Vagina (tissue), 2 donors: Measurements from ENCODE around the gene MRPL50.

Experiments
- POLR2A ChIP-seq, 2 donors: fragments of 450-650 bp; IDR thresholded peaks; one replicate each; pipeline ENCODE4 v1.6.1; 2017; ENCODE audit warnings: antibody characterized with exemption in 2 of 2, mild to moderate bottlenecking in 2 of 2, moderate library complexity in 2 of 2
- TF ChIP-seq, protein P1 (sequence below), 3 experiments: fragments of 450-650 bp in 2 of 3; fragments of 200-600 bp in 1 of 3; sonication (generic) in 1 of 3; IDR thresholded peaks; one replicate each; pipeline ENCODE4 v1.5.1; 2017 to 2019; ENCODE audit warnings: antibody characterized with exemption in 3 of 3, mild to moderate bottlenecking in 2 of 3, moderate library complexity in 2 of 3

DNA sequence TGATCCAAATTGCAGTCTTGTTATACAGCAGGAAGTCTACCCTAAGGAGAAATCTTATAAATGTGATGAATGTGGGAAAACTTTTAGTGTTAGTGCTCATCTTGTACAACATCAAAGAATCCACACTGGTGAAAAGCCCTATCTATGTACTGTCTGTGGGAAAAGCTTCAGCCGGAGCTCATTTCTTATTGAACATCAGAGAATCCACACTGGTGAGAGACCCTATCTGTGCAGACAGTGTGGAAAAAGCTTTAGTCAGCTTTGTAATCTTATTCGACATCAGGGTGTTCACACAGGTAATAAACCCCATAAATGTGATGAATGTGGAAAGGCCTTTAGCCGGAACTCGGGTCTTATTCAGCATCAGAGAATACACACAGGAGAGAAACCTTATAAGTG, 10.7 kb upstream of the MRPL50 start:
- TF ChIP-seq, protein P1, sequence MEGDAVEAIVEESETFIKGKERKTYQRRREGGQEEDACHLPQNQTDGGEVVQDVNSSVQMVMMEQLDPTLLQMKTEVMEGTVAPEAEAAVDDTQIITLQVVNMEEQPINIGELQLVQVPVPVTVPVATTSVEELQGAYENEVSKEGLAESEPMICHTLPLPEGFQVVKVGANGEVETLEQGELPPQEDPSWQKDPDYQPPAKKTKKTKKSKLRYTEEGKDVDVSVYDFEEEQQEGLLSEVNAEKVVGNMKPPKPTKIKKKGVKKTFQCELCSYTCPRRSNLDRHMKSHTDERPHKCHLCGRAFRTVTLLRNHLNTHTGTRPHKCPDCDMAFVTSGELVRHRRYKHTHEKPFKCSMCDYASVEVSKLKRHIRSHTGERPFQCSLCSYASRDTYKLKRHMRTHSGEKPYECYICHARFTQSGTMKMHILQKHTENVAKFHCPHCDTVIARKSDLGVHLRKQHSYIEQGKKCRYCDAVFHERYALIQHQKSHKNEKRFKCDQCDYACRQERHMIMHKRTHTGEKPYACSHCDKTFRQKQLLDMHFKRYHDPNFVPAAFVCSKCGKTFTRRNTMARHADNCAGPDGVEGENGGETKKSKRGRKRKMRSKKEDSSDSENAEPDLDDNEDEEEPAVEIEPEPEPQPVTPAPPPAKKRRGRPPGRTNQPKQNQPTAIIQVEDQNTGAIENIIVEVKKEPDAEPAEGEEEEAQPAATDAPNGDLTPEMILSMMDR (IDR thresholded peaks at IDR 0.05) = no peak
- no peak for TF ChIP-seq POLR2A (IDR thresholded peaks at IDR 0.05)
